B cell (primary cell): Measurements from ENCODE around the gene DENND4B. TPM values are rescaled to one million over a fixed set of nuclear protein-coding genes. Genes with fewer than 3 reads are reported as not detected.

ENCODE experiments used
- ATAC-seq: fragments of 200-7000 bp; cut with Tn5 transposase; one replicate; pipeline ENCODE4 v1.10.0; 2021; ENCODE audit warnings: low read depth, mild to moderate bottlenecking, moderate number of reproducible peaks, moderate library complexity
- CTCF ChIA-PET: fragments of 350-600 bp; sonication (Branson Sonifier 250); formaldehyde crosslinking; loops from one replicate; lab custom pipeline; 2021; ENCODE audit warnings: antibody characterized with exemption, inconsistent platforms; lab: Charles Lee
- POLR2A ChIA-PET: fragments of 350-600 bp; sonication (Branson Sonifier 250); formaldehyde crosslinking; loops from one replicate; lab custom pipeline; 2021; ENCODE audit warnings: antibody characterized with exemption; lab: Charles Lee
- DNase-seq: peaks from one replicate; pipeline ENCODE4 v3.0.0; 2013
- H2AFZ ChIP-seq: 2 replicates; pipeline ENCODE4 v1.6.1; 2012; ENCODE audit warnings: mild to moderate bottlenecking, low read depth, low read length; ENCODE audit not compliant: insufficient read depth, poor library complexity, severe bottlenecking
- H3K27ac ChIP-seq, 2 donors: 1 replicate in 1 of 2; 2 replicates in 1 of 2; pipeline ENCODE4 v1.5.1; 2012 to 2013; ENCODE audit warnings: low read length in 2 of 2, mild to moderate bottlenecking in 2 of 2, moderate library complexity in 1 of 2
- H3K27me3 ChIP-seq, 4 experiments: fragments of 200-600 bp in 1 of 4; sonication (generic) in 1 of 4; replicated peaks in 1 of 4; 1 replicate in 2 of 4; 2 replicates in 2 of 4; pipeline versions ENCODE4 v1.6.1 to v1.7.0; 2013 to 2016; ENCODE audit warnings: low read length in 3 of 4, mild to moderate bottlenecking in 2 of 4, mixed read lengths in 1 of 4, moderate library complexity in 1 of 4; ENCODE audit not compliant: insufficient read depth in 4 of 4, control insufficient read depth in 3 of 4; ENCODE audit errors: control extremely low read depth in 1 of 4
- H3K36me3 ChIP-seq, 2 experiments: replicated peaks in 1 of 2; 1 replicate in 1 of 2; 2 replicates in 1 of 2; pipeline versions ENCODE4 v1.6.1 to v1.7.1; 2013; ENCODE audit warnings: low read length in 1 of 2; ENCODE audit not compliant: insufficient read depth in 2 of 2, control insufficient read depth in 1 of 2; ENCODE audit errors: control extremely low read depth in 1 of 2, extremely low read depth in 1 of 2
- H3K4me1 ChIP-seq, 2 donors: fragments of 200-600 bp in 1 of 2; sonication (generic) in 1 of 2; 1 replicate in 1 of 2; 2 replicates in 1 of 2; pipeline versions ENCODE4 v1.5.1 to v1.6.1; 2013 to 2017; ENCODE audit warnings: low read length in 2 of 2; ENCODE audit not compliant: control insufficient read depth in 2 of 2, insufficient read depth in 2 of 2
- H3K4me2 ChIP-seq: replicated peaks from 2 replicates; pipeline ENCODE3; 2012; ENCODE audit warnings: mild to moderate bottlenecking, low read depth, low read length; ENCODE audit not compliant: poor library complexity, severe bottlenecking
- H3K4me3 ChIP-seq, 5 experiments: fragments of 200-600 bp in 1 of 5; sonication (generic) in 1 of 5; 1 replicate in 3 of 5; 2 replicates in 2 of 5; pipeline versions ENCODE4 v1.5.1 to v1.7.0; 2011 to 2016; ENCODE audit warnings: low read length in 4 of 5, mild to moderate bottlenecking in 4 of 5, low read depth in 2 of 5, control low read depth in 1 of 5, moderate library complexity in 1 of 5; ENCODE audit not compliant: insufficient read depth in 1 of 5; ENCODE audit errors: control extremely low read depth in 1 of 5, extremely low read depth in 1 of 5
- H3K79me2 ChIP-seq: fragments of 200-600 bp; sonication (generic); one replicate; pipeline ENCODE4 v1.6.0; 2016; ENCODE audit warnings: low read length; ENCODE audit not compliant: control insufficient read depth, insufficient read depth
- H3K9ac ChIP-seq: fragments of 200-600 bp; sonication (generic); 2 replicates; pipeline ENCODE4 v1.6.1; 2017; ENCODE audit warnings: mild to moderate bottlenecking, low read length, moderate library complexity
- H3K9me3 ChIP-seq, 3 donors: one replicate each; pipeline versions ENCODE4 v1.6.1 to v1.7.1; 2013; ENCODE audit warnings: low read length in 2 of 3; ENCODE audit not compliant: control insufficient read depth in 2 of 3, insufficient read depth in 1 of 3; ENCODE audit errors: control extremely low read depth in 1 of 3
- H4K20me1 ChIP-seq: 2 replicates; pipeline ENCODE4 v1.6.0; 2012; ENCODE audit warnings: mild to moderate bottlenecking, low read length; ENCODE audit not compliant: insufficient read depth, control insufficient read depth, poor library complexity, severe bottlenecking
- H3K27ac Mint-ChIP-seq: one replicate; pipeline ENCODE4 v1.8.0; 2021; ENCODE audit warnings: mixed read lengths
- H3K27me3 Mint-ChIP-seq: one replicate; pipeline ENCODE4 v1.8.0; 2021; ENCODE audit warnings: mixed read lengths
- H3K4me1 Mint-ChIP-seq: one replicate; pipeline ENCODE4 v1.8.0; 2021; ENCODE audit warnings: mixed read lengths
- H3K4me3 Mint-ChIP-seq: one replicate; pipeline ENCODE4 v1.8.0; 2021; ENCODE audit warnings: mixed read lengths
- H3K9me3 Mint-ChIP-seq: one replicate; pipeline ENCODE4 v1.8.0; 2022; ENCODE audit warnings: mixed read lengths; ENCODE audit not compliant: insufficient read depth
- CTCF ChIP-seq: fragments of 200-600 bp; IDR thresholded peaks from one replicate; pipeline ENCODE4 v1.8.0; 2022; ENCODE audit warnings: antibody characterized with exemption, mild to moderate bottlenecking
- EZH2 ChIP-seq: IDR thresholded peaks from 2 replicates; pipeline ENCODE4 v1.6.1; 2012; ENCODE audit warnings: borderline replicate concordance, low read depth, mild to moderate bottlenecking, moderate library complexity, low read length; ENCODE audit not compliant: insufficient read depth, poor library complexity, severe bottlenecking
- WGBS: methylation state at CpG from one replicate; pipeline ENCODE4 v1.1.5; 2013; ENCODE audit warnings: missing lambda C conversion rate; ENCODE audit not compliant: insufficient coverage; 5-methylcytosine and 5-hydroxymethylcytosine counted together
- intact Hi-C: fragments of 100-400 bp; cut with micrococcal nuclease; formaldehyde crosslinking; loops from one replicate; pipeline ENCODE4 v1.10.0; 2022
- polyA plus RNA-seq: library from polyadenylated mRNA; depleted of rRNA; stranded (reverse); fragments of >200 nt; gene quantifications from 2 replicates; pipeline ENCODE4 v1.2.3, GENCODE V29; 2012
- total RNA-seq, 2 donors: library from RNA; stranded (reverse); fragments of 120-200 nt in 1 of 2; gene quantifications; 1 replicate in 1 of 2; 2 replicates in 1 of 2; pipeline versions ENCODE4 v1.2.3 to v1.2.4, GENCODE V29; 2013 to 2022

DENND4B gene
- total and polyA plus RNA-seq, 2 donors (not counting 1 experiment from before 2014, with no cell fraction given): 275 to 389 TPM

- ChIA-PET POLR2A (interaction anchor here (0.6 to 3.7 kb wide), 14 partner anchors 9 to 446 kb away, joined by 3 to 18 read pairs (median 8); partner anchors contain the start of genes CREB3L4, CRTC2, DENND4B and GATAD2B), CTCF (interaction anchor here (0.7 to 6.2 kb wide), 44 partner anchors 9 to 475 kb away, joined by 3 to 103 read pairs (median 5); partner anchors contain the start of genes CREB3L4, DENND4B, JTB and NPR1)
- Histone ChIP-seq H3K9ac (peak within 1 kb of the TSS; percentile 34), H4K20me1 (no peaks in the 10 kb centered on the region), H3K4me2 (peak within 1 kb of the TSS; percentile 86), H3K79me2 (peaks cover 10% of the 10 kb centered on the region), H3K36me3 (peaks cover 0 to under 1% of the 10 kb centered on the region in 2 experiments), H3K4me1 (peaks cover 21 to 34% of the 10 kb centered on the region in 2 donors), H3K27ac (peak within 1 kb of the TSS; percentile 67 to 79), H3K27me3 (no peaks in the 10 kb centered on the region), H3K4me3 (peak within 1 kb of the TSS; percentile 21 to 66 (median 48)), H2AFZ (peak within 1 kb of the TSS; percentile 87), H3K9me3 (no peaks in the 10 kb centered on the region)
- Mint-ChIP-seq H3K27ac (peak within 1 kb of the TSS; percentile 93), H3K4me1 (peaks cover 36% of the 10 kb centered on the region), H3K4me3 (peak within 1 kb of the TSS; percentile 85), H3K27me3 (no peaks in the 10 kb centered on the region), H3K9me3 (no peaks in the 10 kb centered on the region)
- WGBS: 2% methylated on average over 21 of the region's 32 CpGs
- TF ChIP-seq CTCF: no peak
- no peak for TF ChIP-seq EZH2
- ATAC-seq (no peak), DNase-seq (no peak)
- intact Hi-C loops: loop anchor here (1.0 to 5.0 kb wide), 9 partner anchors 9 to 475 kb away; partner anchors contain the start of genes GATAD2B and JTB
Observed at GRCh38 chr1:153985941-153986761, 39.6 kb upstream of the DENND4B start, which contains the start of gene RAB13. Gene RAB13 (minus strand): TSS chr1:153986339. CDS start chr1:153986236, 103 bp downstream.
